ENCODE data around the gene UST. TPM values are rescaled to one million over a fixed set of nuclear protein-coding genes. Genes with fewer than 3 reads are reported as not detected.
"Not testable (repeated sequence)": the region's sequence is repeated elsewhere in the genome, so short reads cannot be mapped to it uniquely, and the experiment has no call there.

Gene UST
- total RNA-seq, 1 donor: 1.6 TPM

DNA sequence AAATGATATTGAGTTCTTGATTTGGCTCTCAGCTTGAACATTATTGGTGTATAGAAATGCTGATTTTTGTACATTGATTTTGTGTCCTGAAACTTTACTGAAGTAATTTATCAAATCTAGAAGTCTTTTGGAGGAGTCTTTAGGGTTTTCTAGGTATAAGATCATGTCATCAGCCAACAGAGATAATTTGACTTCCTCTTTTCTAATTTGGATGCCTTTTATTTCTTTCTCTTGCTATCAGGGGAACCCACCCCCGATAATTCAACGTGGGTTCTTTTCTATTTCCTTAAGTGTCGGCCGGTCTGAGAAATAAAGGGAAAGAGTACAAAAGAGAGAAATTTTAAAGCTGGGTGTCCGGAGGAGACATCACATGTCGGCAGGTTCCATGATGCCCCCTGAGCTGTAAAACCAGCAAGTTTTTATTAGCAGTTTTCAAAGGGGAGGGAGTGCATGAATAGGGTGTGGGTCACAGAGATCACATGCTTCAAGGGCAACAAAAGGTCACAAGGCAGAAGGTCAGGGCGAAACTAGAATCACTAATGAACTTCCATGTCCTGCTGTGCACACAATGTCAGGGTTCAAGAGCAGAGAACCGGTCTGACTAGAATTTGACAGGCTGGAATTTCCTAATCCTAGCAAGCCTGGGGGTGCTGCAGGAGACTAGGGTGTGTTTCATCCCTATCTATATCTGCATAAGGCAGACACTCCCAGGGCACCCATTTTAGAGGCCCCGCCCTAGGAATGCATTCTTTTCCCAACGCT lies 17.6 kb downstream of the UST start:
- DNase-seq (ENCODE audit: low read depth in 2 of 3, low spot score in 2 of 3): not testable (repeated sequence)

DNA sequence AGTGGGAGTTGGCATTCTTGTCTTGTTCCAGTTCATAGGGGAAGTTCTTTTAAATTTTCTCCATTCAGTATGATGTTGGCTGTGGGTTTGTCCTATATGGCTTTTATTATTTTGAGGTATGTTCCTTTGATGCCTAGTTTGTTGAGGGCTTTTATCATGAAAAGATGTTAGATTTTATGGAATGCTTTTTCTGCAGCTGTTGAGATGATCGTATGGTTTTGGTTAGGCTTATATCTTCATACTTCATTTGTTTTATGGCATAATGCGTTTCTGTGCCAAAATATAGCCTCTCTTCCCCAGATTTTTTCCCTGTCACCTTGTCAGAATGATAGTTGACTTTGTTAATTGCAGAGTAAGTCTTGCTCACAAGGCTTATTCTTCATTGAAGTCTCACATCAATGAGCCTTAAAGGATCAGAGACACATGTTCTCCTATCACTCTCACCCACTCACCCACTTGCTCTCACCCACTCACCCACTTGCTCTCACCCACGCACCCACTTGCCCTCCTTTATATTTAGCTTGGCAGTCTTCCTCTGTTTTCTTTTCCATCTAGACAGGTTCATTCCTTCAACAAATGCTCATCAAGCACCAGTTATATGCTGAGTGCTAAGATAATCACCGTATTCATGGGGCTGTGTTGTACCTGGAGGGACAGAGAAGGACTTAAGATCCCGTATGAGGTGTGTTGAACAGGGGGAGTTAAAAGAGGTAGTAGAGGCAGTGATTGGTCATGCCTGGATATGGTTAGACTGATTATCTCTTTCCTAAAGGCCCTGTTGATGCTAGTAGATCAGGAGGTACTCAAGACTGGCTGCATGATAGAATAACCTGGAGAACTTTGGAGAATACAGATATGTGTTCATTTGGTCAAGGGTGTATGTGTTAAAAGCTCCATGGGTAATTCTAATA lies 19.3 kb downstream of the UST start:
- DNase-seq (ENCODE audit: low read depth in 2 of 3, low spot score in 2 of 3): no peak

DNA sequence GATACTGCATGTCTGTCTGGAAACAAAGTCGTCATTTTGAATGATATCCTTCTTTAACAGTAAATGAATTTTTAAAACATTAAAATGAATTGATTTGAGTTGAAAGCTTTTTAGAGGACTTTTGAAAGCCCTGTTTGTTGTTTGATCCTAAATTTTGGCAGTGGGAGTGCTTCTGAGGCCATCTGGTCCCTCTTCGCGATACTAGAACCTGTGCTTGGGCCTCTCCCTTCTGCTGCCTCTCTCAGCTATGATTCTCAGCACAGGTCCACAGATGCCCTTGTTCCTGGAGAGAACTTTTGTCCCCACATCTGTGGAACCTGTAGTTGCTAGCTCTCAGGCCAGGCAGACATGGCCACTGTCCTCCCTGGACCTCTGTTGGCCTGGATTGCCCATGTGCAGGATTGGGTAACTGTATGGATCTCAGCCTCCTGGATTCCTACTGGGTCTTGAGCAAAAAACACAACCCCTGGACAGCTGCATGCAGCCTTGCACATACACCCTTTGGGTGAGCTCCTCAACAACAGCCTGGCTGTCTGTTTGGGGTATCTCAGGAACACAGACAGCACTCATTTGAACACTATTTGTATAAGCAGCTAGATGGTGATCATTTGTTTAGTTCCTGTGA lies 21.9 kb downstream of the UST start:
- DNase-seq (ENCODE audit: low read depth in 2 of 3, low spot score in 2 of 3): no peak

DNA sequence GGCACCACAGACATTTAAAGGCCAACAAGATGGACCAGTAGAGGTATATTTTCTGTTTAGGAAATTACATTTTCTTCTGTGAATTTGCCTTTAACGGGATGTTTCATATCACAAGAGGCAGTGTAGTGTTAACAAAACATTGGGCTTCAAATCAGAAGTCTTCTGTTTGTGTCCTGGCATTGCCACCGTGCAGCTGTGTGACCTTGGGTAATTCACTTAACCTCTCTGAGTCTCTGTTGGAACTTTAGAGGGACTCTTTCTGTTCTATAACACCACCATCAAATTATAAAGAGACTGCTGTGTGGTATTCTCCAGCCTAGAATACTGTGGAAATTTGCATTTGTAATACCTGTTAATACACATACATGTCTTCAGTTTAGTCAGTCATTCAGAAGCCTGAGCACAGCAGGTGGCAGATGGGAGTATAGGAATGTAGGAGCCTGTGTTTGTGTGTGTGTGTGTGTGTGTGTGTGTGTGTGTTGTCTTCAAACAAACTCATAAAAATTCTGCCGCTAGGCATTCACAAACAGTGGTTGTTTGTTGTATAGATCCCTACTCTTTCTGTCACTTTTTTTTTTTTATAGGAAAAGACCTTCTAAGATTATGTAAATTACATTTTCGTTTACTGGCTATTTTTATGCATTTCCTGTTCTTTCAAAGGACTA lies 22.6 kb downstream of the UST start:
- DNase-seq (ENCODE audit: low read depth in 2 of 3, low spot score in 2 of 3): no peak

DNA sequence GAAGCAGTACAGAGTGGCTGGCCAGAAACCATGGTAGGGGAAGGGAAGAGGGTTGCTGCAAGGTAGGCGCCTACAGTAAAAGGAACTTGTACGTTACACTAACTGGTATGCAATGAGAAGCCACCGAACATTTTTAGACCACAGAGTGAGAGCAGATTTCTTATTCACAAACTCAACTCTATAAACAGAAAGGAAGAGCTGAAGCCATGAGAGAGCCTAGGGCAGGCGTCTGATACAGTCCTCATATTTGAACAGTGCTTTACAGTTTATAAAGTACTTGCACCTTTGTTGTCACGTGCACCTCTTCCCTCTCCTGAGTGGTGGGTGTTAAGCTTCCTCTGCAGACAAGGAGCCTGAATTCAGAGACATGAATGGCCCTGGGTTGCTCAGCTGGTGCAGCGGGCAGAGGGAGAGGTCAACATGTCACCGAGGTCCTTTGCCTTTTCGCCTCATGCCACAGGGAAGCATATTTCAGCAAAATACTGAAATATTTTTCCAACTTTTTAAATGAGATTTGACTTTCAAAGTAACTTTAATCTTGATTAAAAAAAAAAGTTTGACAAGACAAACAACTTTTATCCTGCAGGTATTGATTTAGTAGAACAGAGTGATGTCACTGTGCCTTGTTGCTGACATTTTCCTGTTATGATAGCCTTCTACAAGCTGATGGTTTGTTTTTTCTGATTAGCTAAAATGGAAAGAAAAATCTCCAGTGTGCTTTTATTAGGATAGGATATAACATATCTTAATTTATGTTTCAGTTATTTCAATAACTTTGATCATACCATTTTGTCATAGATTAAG lies 23.8 kb downstream of the UST start:
- peak in 1 of 3 donors; percentile 42 for DNase-seq (ENCODE audit: low read depth in 2 of 3, low spot score in 2 of 3)

DNA sequence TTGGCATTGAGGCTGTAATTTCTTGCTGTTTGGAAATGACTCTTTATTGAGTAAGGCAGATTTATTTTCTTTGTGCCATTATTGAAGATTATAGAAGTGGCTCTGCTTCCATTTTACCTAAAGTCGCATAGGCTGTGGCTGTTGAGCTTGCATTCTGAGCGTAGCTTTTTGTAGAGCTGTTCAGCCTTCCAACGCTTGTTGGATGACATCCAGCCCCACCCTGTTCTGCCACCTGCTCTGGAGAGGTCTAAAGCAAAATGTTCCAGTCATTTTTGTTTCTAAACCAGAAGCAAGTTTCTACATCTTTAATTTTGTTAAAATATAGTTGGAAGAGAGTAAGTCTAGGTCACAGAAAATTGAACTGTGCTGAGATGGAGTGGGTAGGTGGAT lies 24.4 kb downstream of the UST start:
- DNase-seq (ENCODE audit: low read depth in 2 of 3, low spot score in 2 of 3): no peak

DNA sequence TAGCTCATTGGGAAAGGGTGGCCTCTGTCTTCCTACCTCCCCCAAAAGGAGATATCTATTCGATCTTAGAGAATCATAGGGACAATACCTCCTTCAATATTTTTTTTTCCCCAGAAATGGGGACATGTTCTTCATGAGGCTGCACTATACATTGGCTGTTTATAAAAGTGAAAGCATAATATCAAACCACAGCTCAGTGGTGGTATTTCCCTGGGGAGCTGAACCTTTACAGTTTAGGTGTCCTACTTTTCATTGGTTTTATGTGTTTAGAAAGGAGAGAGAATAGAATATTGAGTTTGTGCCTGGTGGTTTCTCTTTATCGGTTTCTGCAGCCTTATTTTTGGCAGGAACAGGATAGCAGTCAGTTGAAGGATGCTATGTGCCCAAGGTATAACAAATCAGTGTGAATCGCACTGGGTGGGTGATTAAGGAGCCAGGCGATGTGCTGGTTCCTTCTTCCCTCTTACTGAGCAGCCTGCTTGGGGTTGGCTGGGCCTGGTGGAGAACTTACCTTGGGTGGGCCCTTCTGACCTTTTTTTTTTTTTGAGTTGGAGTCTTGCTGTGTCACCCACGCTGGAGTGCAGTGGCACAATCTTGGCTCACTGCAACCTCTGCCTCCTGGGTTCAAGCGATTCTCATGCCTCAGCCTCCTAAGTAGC lies 25.2 kb downstream of the UST start:
- DNase-seq (ENCODE audit: low read depth in 2 of 3, low spot score in 2 of 3): peak in 1 of 3 donors; percentile 23

DNA sequence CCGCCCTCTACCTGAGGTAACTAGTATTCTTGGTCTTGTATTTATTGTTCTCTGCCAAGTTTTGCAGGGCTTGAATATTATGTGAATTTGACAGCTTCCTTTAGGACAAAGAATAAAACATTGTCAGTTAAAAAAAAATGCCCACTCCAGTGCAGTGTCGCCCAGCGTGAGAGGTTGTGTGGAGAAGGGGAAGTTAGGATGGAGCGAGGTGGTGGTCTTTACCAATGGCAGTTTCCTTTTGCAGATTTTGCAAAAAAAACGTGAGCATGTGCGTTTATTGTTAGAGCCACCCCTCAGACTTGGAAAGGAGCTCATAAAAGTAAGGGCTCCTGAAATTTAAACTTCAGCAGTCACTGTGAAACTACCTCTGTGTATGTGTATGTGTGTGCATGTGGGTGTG lies 28.3 kb downstream of the UST start:
- DNase-seq (ENCODE audit: low read depth in 2 of 3, low spot score in 2 of 3): peak in 1 of 3 donors; percentile 39

DNA sequence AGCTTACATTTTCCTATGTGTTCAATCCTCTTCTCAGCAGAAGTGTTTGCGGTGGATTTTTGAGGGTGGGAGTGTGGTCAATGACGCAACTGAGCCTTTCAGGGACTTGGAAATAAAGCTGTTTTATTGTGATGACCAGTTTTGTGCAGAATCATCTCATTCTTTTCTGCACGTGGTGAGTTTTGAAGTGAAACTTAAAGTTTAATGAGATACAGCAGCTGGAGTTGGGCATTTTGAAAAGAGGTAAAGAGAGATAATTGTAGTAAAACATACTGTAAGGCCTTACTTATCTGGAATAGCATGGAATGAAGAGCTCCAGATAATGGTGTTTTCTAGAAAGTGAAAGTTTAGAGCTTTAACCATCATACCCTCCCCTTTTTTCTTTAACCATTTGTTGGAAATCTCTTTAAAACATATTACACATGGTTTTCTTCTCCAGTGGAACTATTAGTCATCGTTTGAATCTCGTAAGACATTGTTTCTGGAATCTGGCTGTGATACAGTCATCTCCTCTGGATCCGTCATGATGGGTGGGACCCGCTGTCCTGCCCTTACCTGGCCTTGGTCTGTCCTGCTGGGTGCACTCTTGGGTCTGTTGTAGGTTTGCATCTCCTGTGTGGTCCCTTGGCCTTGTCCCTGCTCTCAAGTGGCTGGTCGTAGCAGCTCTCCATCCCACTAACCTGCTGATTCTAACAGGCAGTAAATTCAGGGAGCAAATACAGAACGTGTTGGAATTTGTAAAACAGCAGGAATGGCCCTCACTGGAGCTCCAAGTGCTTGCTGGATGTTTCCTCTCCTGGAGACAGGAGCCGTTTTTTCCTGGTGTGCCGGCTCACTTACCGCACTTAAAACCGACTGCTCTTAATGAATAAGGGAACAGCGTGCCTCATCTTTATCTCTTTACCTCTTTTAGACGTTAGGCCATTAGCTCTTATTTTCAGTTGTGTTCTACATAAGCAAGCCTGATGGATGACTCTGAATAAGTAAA lies 29.8 kb downstream of the UST start:
- DNase-seq (ENCODE audit: low read depth in 2 of 3, low spot score in 2 of 3): peak in 1 of 3 donors; percentile 37

DNA sequence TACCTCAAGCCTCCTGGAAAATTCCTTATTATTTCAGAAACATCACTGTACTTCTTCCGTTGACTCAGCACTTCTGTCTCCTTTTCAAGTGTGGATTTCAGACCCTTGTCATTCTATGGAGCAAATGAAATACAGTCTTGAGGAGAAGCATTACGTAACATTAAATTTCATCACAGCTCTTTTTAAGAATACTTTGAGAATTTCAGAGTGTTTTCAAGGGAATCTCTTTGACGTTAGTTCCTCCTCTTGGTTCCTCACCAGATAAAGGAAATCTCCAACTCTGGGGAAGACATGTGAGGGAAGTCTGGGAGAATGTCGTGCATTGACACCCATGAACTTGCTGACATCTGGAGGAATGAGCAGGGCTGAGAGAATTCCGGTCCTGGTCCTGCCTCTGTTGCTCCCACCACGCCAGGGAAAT lies 32.3 kb downstream of the UST start:
- no peak for DNase-seq (ENCODE audit: low read depth in 2 of 3, low spot score in 2 of 3)

DNA sequence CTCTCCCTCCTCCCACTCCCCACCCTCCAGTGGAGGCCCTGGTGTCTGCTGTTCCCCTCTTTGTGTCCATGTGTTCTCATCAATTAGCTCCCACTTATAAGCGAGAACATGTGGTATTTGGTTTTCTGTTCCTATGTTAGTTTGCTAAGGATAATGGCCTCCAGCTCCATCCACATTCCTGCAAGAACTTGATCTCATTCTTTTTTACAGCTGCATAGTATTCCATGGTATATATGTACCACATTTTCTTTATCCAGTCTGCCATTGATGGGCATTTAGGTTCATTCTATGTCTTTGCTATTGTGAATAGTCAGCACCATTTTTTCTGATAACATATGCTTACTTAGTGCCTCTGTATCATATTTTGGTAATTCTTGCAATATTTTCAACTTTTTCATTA lies 33.6 kb downstream of the UST start:
- not testable (repeated sequence) for DNase-seq (ENCODE audit: low read depth in 2 of 3, low spot score in 2 of 3)

DNA sequence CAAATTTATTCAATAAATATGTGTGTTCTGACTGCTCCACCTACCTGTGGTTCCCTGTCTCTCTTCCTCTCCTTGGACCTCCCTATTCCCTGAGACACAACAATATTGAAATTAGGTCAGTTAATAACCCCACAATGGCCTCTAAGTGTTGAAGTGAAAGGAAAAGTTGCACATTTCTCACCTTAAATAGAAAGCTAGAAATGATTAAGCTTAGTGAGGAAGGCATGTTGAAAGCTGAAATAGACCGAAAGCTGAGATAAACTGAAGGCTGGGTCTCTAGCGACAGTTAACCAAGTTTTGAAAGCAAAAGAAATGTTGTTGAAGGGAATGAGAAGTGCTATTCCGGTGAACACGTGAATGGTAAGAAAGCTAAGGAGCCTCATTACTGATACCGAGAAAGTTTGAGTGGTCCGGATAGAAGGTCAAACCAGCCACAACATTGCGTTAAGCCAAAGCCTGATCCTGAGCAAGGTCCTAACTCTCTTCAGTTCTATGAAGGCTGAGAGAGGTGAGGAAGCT lies 34.1 kb downstream of the UST start:
- no peak for DNase-seq (ENCODE audit: low read depth in 2 of 3, low spot score in 2 of 3)

DNA sequence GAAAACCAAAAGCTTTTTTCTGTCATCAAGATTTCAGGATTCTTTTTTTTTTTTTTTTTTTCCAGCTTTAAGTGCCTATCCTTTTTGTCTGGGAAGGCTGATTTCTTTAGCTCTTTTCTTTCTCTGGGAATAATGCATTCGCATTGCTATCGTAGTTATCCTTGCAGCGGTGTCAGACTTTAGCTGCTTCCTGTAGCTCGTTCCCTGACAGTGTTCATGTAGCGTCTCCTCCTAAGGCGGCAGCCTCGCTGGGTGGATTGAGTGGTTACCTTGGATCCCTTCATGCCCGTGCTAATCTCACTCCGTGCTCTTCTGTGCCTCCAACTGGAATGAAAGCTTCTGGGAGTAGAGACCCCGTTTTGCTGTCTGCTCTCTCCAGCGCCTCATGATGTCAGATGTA lies 43.1 kb downstream of the UST start:
- no peak for DNase-seq (ENCODE audit: low read depth in 2 of 3, low spot score in 2 of 3)

DNA sequence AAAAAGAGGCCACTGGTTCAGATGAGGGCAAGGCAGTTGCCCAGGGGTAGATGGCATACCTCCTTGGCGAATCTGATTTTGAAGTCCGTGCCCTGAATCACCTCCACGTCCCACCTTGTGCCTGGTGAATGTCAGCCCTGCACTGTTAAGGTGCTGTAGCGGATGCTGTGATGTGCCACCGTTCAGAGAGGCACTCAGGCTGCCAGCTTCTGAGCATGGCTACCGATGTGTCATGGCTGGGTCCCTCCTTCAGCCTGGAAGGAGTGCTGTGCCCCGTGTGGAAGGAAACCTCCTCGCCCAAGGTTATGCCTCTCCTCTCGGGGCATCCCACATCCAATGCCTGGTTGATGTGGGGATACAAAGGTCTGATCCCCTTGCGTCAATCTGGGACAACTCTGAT lies 43.6 kb downstream of the UST start:
- DNase-seq (ENCODE audit: low read depth in 2 of 3, low spot score in 2 of 3): no peak

DNA sequence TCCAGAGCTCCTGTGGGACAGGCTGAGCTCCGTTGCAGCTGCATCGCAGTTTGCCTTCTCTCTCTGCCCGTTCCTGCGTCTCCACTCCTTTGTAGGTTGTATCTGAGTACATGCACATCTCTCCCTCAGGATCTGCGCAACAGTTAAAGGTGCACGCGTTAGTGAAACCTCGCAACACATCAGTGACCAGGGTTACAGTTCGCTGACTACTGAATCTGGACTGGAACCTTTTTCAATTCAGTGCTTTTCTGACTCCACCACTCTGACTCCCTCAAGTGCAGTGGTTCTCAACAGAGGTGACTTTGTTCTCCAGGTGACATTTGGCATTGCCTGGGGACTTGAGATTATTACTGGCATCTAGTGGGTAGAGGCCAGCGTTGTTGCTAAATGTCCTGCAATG lies 44.0 kb downstream of the UST start:
- DNase-seq (ENCODE audit: low read depth in 2 of 3, low spot score in 2 of 3): no peak

DNA sequence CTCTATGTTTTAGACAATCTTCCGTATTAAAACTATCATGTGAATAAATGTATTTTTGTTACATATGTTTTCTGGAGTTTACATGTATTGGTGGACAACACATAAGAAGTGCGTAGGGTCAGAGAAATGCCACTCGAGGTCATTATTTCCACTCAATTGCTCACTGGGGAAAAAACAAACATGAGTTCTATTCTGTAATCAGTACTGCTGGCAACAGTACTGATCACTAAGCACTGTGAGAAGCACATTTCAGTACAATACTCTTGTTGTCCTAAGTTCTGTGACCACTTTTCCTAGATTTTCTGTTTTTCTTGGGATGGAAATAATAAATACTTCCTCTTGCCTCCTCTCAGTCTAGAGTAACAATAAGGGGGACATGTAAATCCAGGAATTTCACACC lies 44.5 kb downstream of the UST start:
- DNase-seq (ENCODE audit: low read depth in 2 of 3, low spot score in 2 of 3): no peak

DNA sequence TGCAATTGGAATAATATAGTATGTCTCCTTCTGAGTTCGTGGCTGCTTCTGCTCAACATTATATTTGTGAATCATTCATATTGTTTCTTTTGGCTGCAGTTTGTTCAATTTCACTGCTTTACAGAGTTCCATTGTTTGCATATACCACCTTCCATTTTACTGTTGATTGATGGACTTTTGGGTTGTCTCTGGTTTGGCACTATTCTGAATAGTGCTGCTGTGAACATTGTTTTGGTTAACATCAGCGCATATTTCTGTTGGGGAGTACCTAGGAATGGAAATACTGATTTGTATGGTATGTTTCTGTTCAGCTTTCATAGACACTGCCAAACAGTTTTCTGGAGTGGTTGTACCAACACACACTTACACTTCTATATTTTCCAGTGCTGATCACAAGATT lies 46.9 kb downstream of the UST start:
- DNase-seq (ENCODE audit: low read depth in 2 of 3, low spot score in 2 of 3): no peak

DNA sequence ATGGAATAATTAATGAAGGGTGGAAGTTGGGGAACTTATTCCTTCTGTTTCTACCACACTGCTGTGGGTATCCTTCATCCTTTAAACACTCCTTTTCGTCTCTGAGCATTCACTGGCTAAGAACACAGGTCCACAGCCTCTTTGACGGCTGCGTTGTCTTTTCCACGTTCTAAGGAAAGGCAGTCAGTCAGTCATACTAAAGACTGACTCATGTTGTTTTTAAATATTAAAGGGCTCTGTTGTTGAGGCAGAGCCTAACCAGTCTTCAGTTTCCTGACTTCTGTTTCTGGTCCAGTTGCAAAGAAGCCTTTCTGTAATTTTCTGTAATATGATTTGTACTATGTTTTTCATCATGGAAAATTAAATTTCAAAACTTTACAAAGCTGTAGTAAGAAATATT lies 48.0 kb downstream of the UST start:
- no peak for DNase-seq (ENCODE audit: low read depth in 2 of 3, low spot score in 2 of 3)
